Stimulated activated CD8-positive, alpha-beta memory T cell treated with anti-CD3 and anti-CD28 coated beads, Interleukin-15, amount 100 ng/mL, for 1 hour (primary cell): ENCODE data around the gene DDB1.

ENCODE experiments used
- DNase-seq: peaks from one replicate; pipeline ENCODE4 v3.0.0-alpha.2; 2020; ENCODE audit warnings: low read depth

Gene DDB1

GRCh38 chr11:61335355-61335710, 2.4 kb upstream of the DDB1 start:
- no peak for DNase-seq

- DNase-seq: no peak
Measured at GRCh38 chr11:61334434-61335354, 1.8 kb upstream of the DDB1 start.

- DNase-seq: no peak
Measured at GRCh38 chr11:61333550-61334433, 887 bp upstream of the DDB1 start.

- no peak for DNase-seq
Measured at GRCh38 chr11:61332281-61332796, 566 bp downstream of the DDB1 start.

GRCh38 chr11:61331651-61332050, 1.3 kb downstream of the DDB1 start:
- DNase-seq: no peak

- no peak for DNase-seq
Measured at GRCh38 chr11:61329871-61330270, 3.0 kb downstream of the DDB1 start.

GRCh38 chr11:61328351-61328750, 4.6 kb downstream of the DDB1 start:
- no peak for DNase-seq

- DNase-seq: no peak
Measured at GRCh38 chr11:61327669-61328071, 5.2 kb downstream of the DDB1 start.

GRCh38 chr11:61325649-61326414, 7.1 kb downstream of the DDB1 start:
- DNase-seq: no peak

GRCh38 chr11:61315260-61315659, 17.6 kb downstream of the DDB1 start:
- DNase-seq: no peak

- no peak for DNase-seq
Measured at GRCh38 chr11:61310749-61311148, 22.2 kb downstream of the DDB1 start.

GRCh38 chr11:61309739-61310138, 23.2 kb downstream of the DDB1 start:
- DNase-seq: no peak

GRCh38 chr11:61309141-61309540, 23.8 kb downstream of the DDB1 start:
- DNase-seq: no peak

GRCh38 chr11:61307354-61307753, 25.6 kb downstream of the DDB1 start:
- no peak for DNase-seq

- DNase-seq: no peak
Measured at GRCh38 chr11:61306221-61306620, 26.7 kb downstream of the DDB1 start.

- no peak for DNase-seq
Measured at GRCh38 chr11:61305417-61305816, 27.5 kb downstream of the DDB1 start.

- DNase-seq: no peak
Measured at GRCh38 chr11:61303725-61304124, 29.2 kb downstream of the DDB1 start.

- DNase-seq: no peak
Measured at GRCh38 chr11:61302550-61302949, 30.4 kb downstream of the DDB1 start.

GRCh38 chr11:61298663-61299244, 34.2 kb downstream of the DDB1 start:
- no peak for DNase-seq

- no peak for DNase-seq
Measured at GRCh38 chr11:61297746-61298145, 35.2 kb downstream of the DDB1 start.

GRCh38 chr11:61297341-61297740, 35.6 kb downstream of the DDB1 start:
- no peak for DNase-seq

- DNase-seq: no peak
Measured at GRCh38 chr11:61295596-61295926, 37.3 kb downstream of the DDB1 start.
